PC-3 (cell line): ENCODE results near the gene ZFP1. TPM values are rescaled to one million over a fixed set of nuclear protein-coding genes. Genes with fewer than 3 reads are reported as not detected.

Experiments used
- ATAC-seq: fragments of 200-7000 bp; cut with Tn5 transposase; 2 replicates; pipeline ENCODE4 v1.9.1; 2020; ENCODE audit warnings: mild to moderate bottlenecking, moderate library complexity
- BruUV-seq: library from RNA; stranded (reverse); fragments of 400-500 nt; replicated peaks from 2 replicates; lab custom pipeline; 2021; lab: Mats Ljungman, UMichigan
- CTCF ChIA-PET: fragments of 300-600 bp; sonication (Branson Sonifier 250); formaldehyde crosslinking; loops from one replicate; lab custom pipeline; 2022; ENCODE audit warnings: antibody characterized with exemption; lab: Charles Lee
- POLR2A ChIA-PET: fragments of 300-600 bp; sonication (Branson Sonifier 250); formaldehyde crosslinking; loops from one replicate; lab custom pipeline; 2022; ENCODE audit warnings: antibody characterized with exemption; ENCODE audit not compliant: unreplicated experiment; lab: Charles Lee
- DNase-seq: peaks from one replicate; pipeline ENCODE4 v3.0.0-alpha.2; 2015
- H2AFZ ChIP-seq: fragments of 300-600 bp; sonication (generic); 2 replicates; pipeline ENCODE4 v1.6.0; 2016; ENCODE audit warnings: antibody characterized with exemption, low read length
- H3F3A ChIP-seq: fragments of 300-600 bp; sonication (generic); one replicate; pipeline ENCODE4 v1.6.0; 2017; ENCODE audit warnings: antibody characterized with exemption, low read length, control low read depth, mild to moderate bottlenecking; ENCODE audit not compliant: unreplicated experiment
- H3K27ac ChIP-seq: fragments of 300-600 bp; sonication (generic); 2 replicates; pipeline ENCODE4 v1.5.1; 2016; ENCODE audit warnings: mild to moderate bottlenecking, low read length
- H3K27me3 ChIP-seq: fragments of 300-600 bp; sonication (generic); 2 replicates; pipeline ENCODE4 v1.6.1; 2016; ENCODE audit warnings: low read length, mixed read lengths
- H3K36me3 ChIP-seq: fragments of 300-600 bp; sonication (generic); 2 replicates; pipeline ENCODE4 v1.6.1; 2016; ENCODE audit warnings: low read depth, mixed run types, low read length, mixed read lengths
- H3K4me1 ChIP-seq: fragments of 300-600 bp; sonication (generic); 2 replicates; pipeline ENCODE4 v1.5.1; 2016; ENCODE audit warnings: low read length; ENCODE audit not compliant: insufficient read depth
- H3K4me2 ChIP-seq: fragments of 300-600 bp; sonication (generic); 2 replicates; pipeline ENCODE4 v1.6.0; 2016; ENCODE audit warnings: low read length
- H3K4me3 ChIP-seq: fragments of 300-600 bp; sonication (generic); 2 replicates; pipeline ENCODE4 v1.5.1; 2016; ENCODE audit warnings: mild to moderate bottlenecking, low read length, mixed read lengths
- H3K79me2 ChIP-seq: fragments of 300-600 bp; sonication (generic); 2 replicates; pipeline ENCODE4 v1.6.1; 2017; ENCODE audit warnings: low read length, mixed read lengths
- H3K9ac ChIP-seq: fragments of 300-600 bp; sonication (generic); 2 replicates; pipeline ENCODE4 v1.6.0; 2016; ENCODE audit warnings: mild to moderate bottlenecking, low read length
- H3K9me2 ChIP-seq: fragments of 300-600 bp; sonication (generic); replicated peaks from 2 replicates; pipeline ENCODE4 v1.6.1; 2016; ENCODE audit warnings: mixed run types, low read length, mixed read lengths
- H3K9me3 ChIP-seq: fragments of 300-600 bp; sonication (generic); 2 replicates; pipeline ENCODE4 v1.6.1; 2016; ENCODE audit warnings: low read length, mixed read lengths
- H4K20me1 ChIP-seq: fragments of 300-600 bp; sonication (generic); 2 replicates; pipeline ENCODE4 v1.6.1; 2016; ENCODE audit warnings: low read length, mixed read lengths
- CTCF ChIP-seq: fragments of 300-600 bp; sonication (generic); conservative IDR thresholded peaks from 2 replicates; pipeline ENCODE4 v1.5.1; 2017; ENCODE audit warnings: antibody characterized with exemption, low read depth, mild to moderate bottlenecking, low read length
- EZH2 ChIP-seq: fragments of 300-600 bp; sonication (generic); IDR thresholded peaks from one replicate; pipeline ENCODE4 v1.6.1; 2017; ENCODE audit warnings: antibody characterized with exemption, mild to moderate bottlenecking, low read length; ENCODE audit not compliant: unreplicated experiment
- EZH2phosphoT487 ChIP-seq: fragments of 300-600 bp; sonication (generic); IDR thresholded peaks from 2 replicates; pipeline ENCODE4 v1.6.1; 2018; ENCODE audit warnings: mild to moderate bottlenecking, antibody characterized with exemption, low read length, borderline replicate concordance
- intact Hi-C: fragments of 100-400 bp; cut with micrococcal nuclease; formaldehyde crosslinking; loops from 2 replicates; pipeline ENCODE4 v1.9.0; 2023
- total RNA-seq: library from RNA; depleted of rRNA; stranded (reverse); fragments of >200 nt; gene quantifications from 2 replicates; pipeline ENCODE4 v1.2.3, GENCODE V29; 2014

The ZFP1 gene
- total RNA-seq, 1 experiment from 2014 or later: 3.3 TPM

- ChIA-PET CTCF (no interaction called here), POLR2A (interaction anchor here (0.6 kb wide), 1 partner anchor 13 kb away, joined by 12 read pairs; the partner anchor contains the start of gene LDHD)
- H3K4me2 ChIP-seq: no peak overlapping the region
- no peaks in the 10 kb centered on the region for H3F3A ChIP-seq
- no peaks in the 10 kb centered on the region for H3K9me2 ChIP-seq
- no peak overlapping the region for H3K9ac ChIP-seq
- H3K27me3 ChIP-seq: no peaks in the 10 kb centered on the region
- no peaks in the 10 kb centered on the region for H4K20me1 ChIP-seq
- intact Hi-C loops: no loop called here
- no peaks in the 10 kb centered on the region for H3K36me3 ChIP-seq
- H3K4me3 ChIP-seq: no peak overlapping the region
- H3K79me2 ChIP-seq: no peaks in the 10 kb centered on the region
- ATAC-seq (peak; percentile 42; the same call in 1 of the 2 replicates), DNase-seq (peak; percentile 13)
- peaks cover 5% of the 10 kb centered on the region; the same call in 1 of the 2 replicates for H3K9me3 ChIP-seq
- TF ChIP-seq CTCF (no peak), EZH2phosphoT487 (no peak), EZH2 (no peak)
- no peaks in the 10 kb centered on the region for H3K4me1 ChIP-seq
- no TSS peak for BruUV-seq
- no peak overlapping the region for H3K27ac ChIP-seq
- H2AFZ ChIP-seq: no peak overlapping the region
Measured at GRCh38 chr16:75130150-75130771, 18.1 kb upstream of the ZFP1 start.

DNA sequence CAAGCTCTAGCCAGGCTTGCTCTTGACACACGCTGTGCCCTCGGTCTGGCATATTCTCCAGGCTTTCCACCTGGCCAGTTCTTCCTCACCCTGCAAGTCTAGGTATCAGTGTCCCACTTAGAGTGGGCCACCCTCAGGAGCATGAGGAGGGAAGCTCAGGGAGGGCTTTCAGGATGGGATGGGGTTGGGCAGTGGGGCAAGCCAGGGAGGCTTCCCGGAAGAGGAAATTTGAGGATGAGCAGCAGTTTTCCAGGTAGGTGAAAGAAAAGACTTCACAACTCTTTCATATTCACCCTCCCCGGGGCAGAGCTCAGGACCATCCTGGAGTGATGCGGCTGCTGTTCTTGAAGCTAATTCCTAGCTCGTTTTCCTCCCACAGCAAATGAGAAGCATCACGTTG lies 17.2 kb upstream of the ZFP1 start:
- POLR2A ChIA-PET: interaction anchor here (0.7 kb wide), 1 partner anchor 1216 kb away, joined by 6 read pairs; no protein-coding TSS in a partner anchor
- intact Hi-C loops: no loop called here

More for the DNA sequence above, 17.2 kb upstream of the ZFP1 start:
- no peak overlapping the region for H3K27ac ChIP-seq
- BruUV-seq: no TSS peak
- ATAC-seq (no peak), DNase-seq (no peak)
- H3K9me2 ChIP-seq: no peaks in the 10 kb centered on the region
- H4K20me1 ChIP-seq: no peaks in the 10 kb centered on the region
- H3K9ac ChIP-seq: no peak overlapping the region
- H3F3A ChIP-seq: no peaks in the 10 kb centered on the region
- H3K27me3 ChIP-seq: no peaks in the 10 kb centered on the region
- TF ChIP-seq EZH2phosphoT487 (no peak), EZH2 (no peak), CTCF (no peak)
- no peaks in the 10 kb centered on the region for H3K79me2 ChIP-seq
- peaks cover 5% of the 10 kb centered on the region; the same call in 1 of the 2 replicates for H3K9me3 ChIP-seq
- H3K4me1 ChIP-seq: no peaks in the 10 kb centered on the region
- H2AFZ ChIP-seq: no peak overlapping the region
- CTCF ChIA-PET: interaction anchor here (0.6 kb wide), 1 partner anchor 217 kb away, joined by 3 read pairs; no protein-coding TSS in a partner anchor
- no peak overlapping the region for H3K4me3 ChIP-seq
- H3K36me3 ChIP-seq: no peaks in the 10 kb centered on the region
- H3K4me2 ChIP-seq: no peak overlapping the region
